Tibial nerve (tissue), 4 donors: ENCODE data around the gene ELANE. TPM values are rescaled to one million over a fixed set of nuclear protein-coding genes. Genes with fewer than 3 reads are reported as not detected.

Experiments used
- DNase-seq, 2 donors: peaks; one replicate each; pipeline ENCODE4 v3.0.0-alpha.2; 2019; ENCODE audit warnings: low spot score in 2 of 2
- H3K27ac ChIP-seq, 4 donors: fragments of 200-600 bp; sonication (generic) in 3 of 4; one replicate each; pipeline ENCODE4 v1.5.1; 2017 to 2019; ENCODE audit warnings: mild to moderate bottlenecking in 1 of 4
- H3K27me3 ChIP-seq, 2 donors: fragments of 200-600 bp; sonication (generic) in 1 of 2; one replicate each; pipeline versions ENCODE4 v1.5.1 to v1.6.0; 2017 to 2019
- H3K36me3 ChIP-seq, 3 donors: fragments of 200-600 bp; sonication (generic); one replicate each; pipeline ENCODE4 v1.5.1; 2018 to 2019
- H3K4me1 ChIP-seq, 4 donors: fragments of 200-600 bp; sonication (generic) in 3 of 4; one replicate each; pipeline ENCODE4 v1.5.1; 2017 to 2019
- H3K4me3 ChIP-seq, 4 donors: fragments of 200-600 bp; sonication (generic) in 3 of 4; one replicate each; pipeline ENCODE4 v1.5.1; 2017 to 2019; ENCODE audit warnings: mild to moderate bottlenecking in 1 of 4, moderate library complexity in 1 of 4
- H3K9me3 ChIP-seq, 4 donors: fragments of 200-600 bp; sonication (generic) in 3 of 4; one replicate each; pipeline ENCODE4 v1.5.1; 2017 to 2019
- EP300 ChIP-seq, 2 donors: sonication (generic); formaldehyde crosslinking; IDR thresholded peaks; one replicate each; pipeline ENCODE4 v1.6.1; 2017; ENCODE audit warnings: antibody characterized with exemption in 2 of 2, mild to moderate bottlenecking in 1 of 2
- POLR2A ChIP-seq, 2 donors: fragments of 450-650 bp; IDR thresholded peaks; one replicate each; pipeline ENCODE4 v1.6.1; 2017; ENCODE audit warnings: antibody characterized with exemption in 2 of 2, mild to moderate bottlenecking in 2 of 2, moderate library complexity in 2 of 2
- WGBS, 2 donors: methylation state at CpG; one replicate each; pipeline ENCODE4 v1.1.5; 2018; 5-methylcytosine and 5-hydroxymethylcytosine counted together
- total RNA-seq, 4 donors: library from RNA; depleted of rRNA; stranded (reverse); fragments of >200 nt; gene quantifications; one replicate each; pipeline ENCODE4 v1.1.0, GENCODE V29; 2016
- TF ChIP-seq, protein P1 (sequence below), 5 experiments: fragments of 200-600 bp in 3 of 5; fragments of 450-650 bp in 2 of 5; sonication (generic) in 3 of 5; IDR thresholded peaks; one replicate each; pipeline ENCODE4 v1.5.1; 2016 to 2019; ENCODE audit warnings: antibody characterized with exemption in 5 of 5, mild to moderate bottlenecking in 3 of 5, moderate library complexity in 2 of 5

The ELANE gene
- total RNA-seq, 4 donors from 2014 or later = 0.66 to 12.6 (median 4.2) TPM

DNA sequence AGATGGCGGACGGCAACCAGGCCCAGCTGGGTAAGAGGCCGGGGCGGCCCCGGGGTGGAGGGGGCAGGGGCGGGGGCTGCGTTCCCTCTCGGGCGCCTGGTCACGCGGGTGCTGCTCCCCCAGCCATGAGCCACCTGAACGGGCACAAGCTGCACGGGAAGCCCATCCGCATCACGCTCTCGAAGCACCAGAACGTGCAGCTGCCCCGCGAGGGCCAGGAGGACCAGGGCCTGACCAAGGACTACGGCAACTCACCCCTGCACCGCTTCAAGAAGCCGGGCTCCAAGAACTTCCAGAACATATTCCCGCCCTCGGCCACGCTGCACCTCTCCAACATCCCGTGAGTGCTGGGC, 43.7 kb upstream of the ELANE start:
- Histone ChIP-seq H3K9me3 (no peaks in the 10 kb centered on the region), H3K4me1 (peaks cover 0 to 19% (median 2%) of the 10 kb centered on the region in 4 donors), H3K27ac (no peak overlapping the region), H3K36me3 (peaks cover 15 to 99% (median 76%) of the 10 kb centered on the region in 3 donors), H3K4me3 (no peak overlapping the region), H3K27me3 (no peaks in the 10 kb centered on the region)
- TF ChIP-seq POLR2A (IDR thresholded peaks at IDR 0.05) = no peak
- TF ChIP-seq, protein P1, sequence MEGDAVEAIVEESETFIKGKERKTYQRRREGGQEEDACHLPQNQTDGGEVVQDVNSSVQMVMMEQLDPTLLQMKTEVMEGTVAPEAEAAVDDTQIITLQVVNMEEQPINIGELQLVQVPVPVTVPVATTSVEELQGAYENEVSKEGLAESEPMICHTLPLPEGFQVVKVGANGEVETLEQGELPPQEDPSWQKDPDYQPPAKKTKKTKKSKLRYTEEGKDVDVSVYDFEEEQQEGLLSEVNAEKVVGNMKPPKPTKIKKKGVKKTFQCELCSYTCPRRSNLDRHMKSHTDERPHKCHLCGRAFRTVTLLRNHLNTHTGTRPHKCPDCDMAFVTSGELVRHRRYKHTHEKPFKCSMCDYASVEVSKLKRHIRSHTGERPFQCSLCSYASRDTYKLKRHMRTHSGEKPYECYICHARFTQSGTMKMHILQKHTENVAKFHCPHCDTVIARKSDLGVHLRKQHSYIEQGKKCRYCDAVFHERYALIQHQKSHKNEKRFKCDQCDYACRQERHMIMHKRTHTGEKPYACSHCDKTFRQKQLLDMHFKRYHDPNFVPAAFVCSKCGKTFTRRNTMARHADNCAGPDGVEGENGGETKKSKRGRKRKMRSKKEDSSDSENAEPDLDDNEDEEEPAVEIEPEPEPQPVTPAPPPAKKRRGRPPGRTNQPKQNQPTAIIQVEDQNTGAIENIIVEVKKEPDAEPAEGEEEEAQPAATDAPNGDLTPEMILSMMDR (IDR thresholded peaks at IDR 0.05) = no peak
- TF ChIP-seq EP300 (IDR thresholded peaks at IDR 0.05) = no peak
- DNase-seq = no peak
- WGBS, 2 donors = 90 to 91% methylated on average over 12 to 24 of the region's 26 CpGs

- H3K4me3 ChIP-seq = no peak overlapping the region
- H3K27me3 ChIP-seq = no peaks in the 10 kb centered on the region
- no peak for DNase-seq
- peaks cover 11 to 99% (median 59%) of the 10 kb centered on the region in 3 donors for H3K36me3 ChIP-seq
- H3K9me3 ChIP-seq = no peaks in the 10 kb centered on the region
- TF ChIP-seq, protein P1 (IDR thresholded peaks at IDR 0.05) = no peak
- TF ChIP-seq EP300 (IDR thresholded peaks at IDR 0.05) = no peak
- no peak for TF ChIP-seq POLR2A (IDR thresholded peaks at IDR 0.05)
- WGBS, 2 donors = 75 to 80% methylated on average over 23 to 30 of the region's 30 CpGs
- no peak overlapping the region for H3K27ac ChIP-seq
- H3K4me1 ChIP-seq = peaks cover 0 to 3% (median 0%) of the 10 kb centered on the region in 4 donors
Measured at GRCh38 chr19:810077-810855, 41.8 kb upstream of the ELANE start.

DNA sequence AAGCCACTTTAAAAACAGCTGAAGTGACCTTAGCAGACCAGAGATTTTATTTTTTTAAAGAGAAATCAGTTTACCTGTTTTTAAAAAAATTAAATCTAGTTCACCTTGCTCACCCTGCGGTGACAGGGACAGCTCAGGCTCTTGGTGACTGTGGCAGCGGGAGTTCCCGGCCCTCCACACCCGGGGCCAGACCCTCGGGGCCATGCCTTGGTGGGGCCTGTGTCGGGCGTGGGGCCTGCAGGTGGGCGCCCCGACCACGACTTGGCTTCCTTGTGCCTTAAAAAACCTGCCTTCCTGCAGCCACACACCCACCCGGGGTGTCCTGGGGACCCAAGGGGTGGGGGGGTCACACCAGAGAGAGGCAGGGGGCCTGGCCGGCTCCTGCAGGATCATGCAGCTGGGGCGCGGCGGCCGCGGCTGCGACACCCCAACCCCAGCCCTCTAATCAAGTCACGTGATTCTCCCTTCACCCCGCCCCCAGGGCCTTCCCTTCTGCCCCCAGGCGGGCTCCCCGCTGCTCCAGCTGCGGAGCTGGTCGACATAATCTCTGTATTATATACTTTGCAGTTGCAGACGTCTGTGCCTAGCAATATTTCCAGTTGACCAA, 41.1 kb upstream of the ELANE start:
- Histone ChIP-seq H3K27ac (no peak overlapping the region), H3K36me3 (peaks cover 4 to 99% (median 52%) of the 10 kb centered on the region in 3 donors), H3K4me3 (no peak overlapping the region), H3K4me1 (peaks cover 0 to 2% (median 0%) of the 10 kb centered on the region in 4 donors), H3K27me3 (no peaks in the 10 kb centered on the region), H3K9me3 (no peaks in the 10 kb centered on the region)
- TF ChIP-seq, protein P1 (IDR thresholded peaks at IDR 0.05) = no peak
- no peak for TF ChIP-seq EP300 (IDR thresholded peaks at IDR 0.05)
- TF ChIP-seq POLR2A (IDR thresholded peaks at IDR 0.05) = no peak
- WGBS, 2 donors = 83 to 87% methylated on average over 25 of the region's 25 CpGs
- no peak for DNase-seq

DNA sequence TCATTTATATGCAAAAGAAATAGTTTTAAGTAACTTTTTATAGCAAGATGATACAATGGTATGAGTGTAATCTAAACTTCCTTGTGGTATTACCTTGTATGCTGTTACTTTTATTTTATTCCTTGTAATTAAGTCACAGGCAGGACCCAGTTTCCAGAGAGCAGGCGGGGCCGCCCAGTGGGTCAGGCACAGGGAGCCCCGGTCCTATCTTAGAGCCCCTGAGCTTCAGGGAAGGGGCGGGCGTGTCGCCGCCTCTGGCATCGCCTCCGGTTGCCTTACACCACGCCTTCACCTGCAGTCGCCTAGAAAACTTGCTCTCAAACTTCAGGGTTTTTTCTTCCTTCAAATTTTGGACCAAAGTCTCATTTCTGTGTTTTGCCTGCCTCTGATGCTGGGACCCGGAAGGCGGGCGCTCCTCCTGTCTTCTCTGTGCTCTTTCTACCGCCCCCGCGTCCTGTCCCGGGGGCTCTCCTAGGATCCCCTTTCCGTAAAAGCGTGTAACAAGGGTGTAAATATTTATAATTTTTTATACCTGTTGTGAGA, 40.5 kb upstream of the ELANE start:
- 90 to 91% methylated on average over 20 of the region's 20 CpGs for WGBS, 2 donors
- H3K9me3 ChIP-seq = no peaks in the 10 kb centered on the region
- no peak for DNase-seq
- no peaks in the 10 kb centered on the region for H3K4me1 ChIP-seq
- no peak overlapping the region for H3K4me3 ChIP-seq
- no peak overlapping the region for H3K27ac ChIP-seq
- peaks cover 4 to 97% (median 46%) of the 10 kb centered on the region in 3 donors for H3K36me3 ChIP-seq
- H3K27me3 ChIP-seq = no peaks in the 10 kb centered on the region
- no peak for TF ChIP-seq POLR2A (IDR thresholded peaks at IDR 0.05)
- TF ChIP-seq, protein P1 (IDR thresholded peaks at IDR 0.05) = no peak
- no peak for TF ChIP-seq EP300 (IDR thresholded peaks at IDR 0.05)
